Measurements from ENCODE around the gene DDX24. TPM values are rescaled to one million over a fixed set of nuclear protein-coding genes. Genes with fewer than 3 reads are reported as not detected.

Gene DDX24
- total and polyA plus RNA-seq, 2 of the 8 experiments (the other 6 are each of a cell fraction or from before 2014, with no cell fraction given), result 89.0 to 201 TPM

DNA sequence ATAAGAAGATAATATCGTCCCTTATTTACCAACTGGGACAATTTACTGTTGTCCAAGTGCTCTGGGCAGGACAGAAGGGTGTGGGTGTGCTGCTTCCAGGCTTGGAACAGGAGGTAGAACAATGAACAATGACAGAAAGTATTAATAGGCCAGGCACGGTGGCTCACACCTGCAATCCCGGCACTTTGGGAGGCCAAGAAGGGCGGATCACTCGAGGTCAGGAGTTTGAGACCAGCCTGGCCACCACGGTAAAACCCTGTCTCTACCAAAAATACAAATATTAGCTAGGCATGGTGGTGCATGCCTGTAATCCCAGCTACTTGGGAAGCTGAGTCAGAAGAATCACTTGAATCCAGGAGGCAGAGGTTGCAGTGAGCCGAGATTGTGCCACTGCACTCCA lies 32.1 kb upstream of the DDX24 start:
- Histone ChIP-seq H3K4ac (replicated peaks; ENCODE audit: insufficient read length, low read depth, low read length) (no peak overlapping the region), H2AFZ (ENCODE audit: low read length) (no peak overlapping the region), H3K56ac (replicated peaks; ENCODE audit: insufficient read length, low read depth, low read length) (no peak overlapping the region), H3K18ac (ENCODE audit: extremely low read depth, low read length) (no peak overlapping the region), H3K23ac (ENCODE audit: insufficient read length) (no peak overlapping the region), H2BK5ac (ENCODE audit: low read depth, low read length) (no peak overlapping the region), H3K4me1 (replicated peaks in 1 of 4; ENCODE audit: control insufficient read depth in 3 of 4, insufficient read depth in 4 of 4, low read length in 3 of 4) (peaks cover 0 to 5% (median under 1%) of the 10 kb centered on the region in 4 experiments; a peak in 2 of 7 replicates), H3K9ac (replicated peaks in 1 of 4; ENCODE audit: extremely low read depth in 1 of 4, low read depth in 3 of 4, low read length in 3 of 4) (no peak overlapping the region), H2BK15ac (ENCODE audit: low read length) (no peak overlapping the region), H4K20me1 (replicated peaks in 1 of 2; ENCODE audit: control insufficient read depth in 1 of 2, insufficient read depth in 2 of 2, low read length in 2 of 2) (no peaks in the 10 kb centered on the region), H2BK120ac (replicated peaks; ENCODE audit: low read depth, low read length) (no peak overlapping the region), H3K79me2 (ENCODE audit: control insufficient read depth in 1 of 2, insufficient read depth in 2 of 2, low read length in 2 of 2) (no peaks in the 10 kb centered on the region), H2AK5ac (ENCODE audit: low read depth, low read length) (no peak overlapping the region), H4K8ac (ENCODE audit: extremely low read depth, insufficient read depth, low read length) (no peak overlapping the region), H3K14ac (ENCODE audit: insufficient read length) (no peak overlapping the region), H3K79me1 (ENCODE audit: low read depth, low read length) (no peaks in the 10 kb centered on the region), H3K9me3 (ENCODE audit: insufficient read depth in 2 of 2, low read depth in 1 of 2, low read length in 1 of 2) (no peaks in the 10 kb centered on the region), H3K36me3 (ENCODE audit: control insufficient read depth in 2 of 4, insufficient read depth in 4 of 4, low read length in 3 of 4) (no peaks in the 10 kb centered on the region), H2BK12ac (ENCODE audit: low read depth, low read length) (no peak overlapping the region), H3K4me2 (ENCODE audit: insufficient read depth in 1 of 2, low read depth in 2 of 2, low read length in 2 of 2) (no peak overlapping the region), H3K27me3 (replicated peaks in 1 of 4; ENCODE audit: control insufficient read depth in 3 of 4, extremely low read depth in 1 of 4, insufficient read depth in 3 of 4, low read length in 3 of 4) (no peaks in the 10 kb centered on the region; a peak in 1 of 7 replicates), H3K4me3 (ENCODE audit: extremely low read depth in 1 of 4, insufficient read depth in 2 of 4, low read depth in 3 of 4, low read length in 4 of 4) (no peak overlapping the region), H4K91ac (replicated peaks; ENCODE audit: insufficient read length, low read length) (no peak overlapping the region), H4K5ac (ENCODE audit: insufficient read length, low read depth, low read length) (no peak overlapping the region), H3K23me2 (ENCODE audit: low read depth, low read length) (no peaks in the 10 kb centered on the region), H3K27ac (ENCODE audit: low read depth, low read length) (no peak overlapping the region), H2BK20ac (ENCODE audit: low read length) (no peak overlapping the region)
- DNase-seq (ENCODE audit: low read depth in 1 of 2, low spot score in 2 of 2) (no peak), FAIRE-seq (no peak)
- WGBS, 2 experiments (ENCODE audit: extremely low coverage in 1 of 2, insufficient coverage in 1 of 2, insufficient read length in 1 of 2, insufficient replicate concordance in 2 of 2, low coverage in 1 of 2, low lambda C conversion rate in 2 of 2, missing lambda C conversion rate in 1 of 2), result 93% methylated on average over 7 of the region's 7 CpGs; no CpG with 5 or more reads in 1 of the 2 experiments
- CTCF ChIA-PET (ENCODE audit: partially characterized antibody), result interaction anchor here (0.5 to 1.7 kb wide), 3 partner anchors 13 to 48 kb away, joined by 4 to 5 read pairs (median 4); no protein-coding TSS in a partner anchor
- POLR2A ChIA-PET (ENCODE audit: partially characterized antibody), result no interaction called here
- TF ChIP-seq RBBP5 (IDR thresholded peaks at IDR 0.05; ENCODE audit: borderline replicate concordance, low read depth, low read length) (no peak), HDAC2 (IDR thresholded peaks at IDR 0.05; ENCODE audit: borderline replicate concordance in 1 of 2, low read depth in 2 of 2, low read length in 2 of 2) (no peak), BACH1 (IDR thresholded peaks at IDR 0.05; ENCODE audit: low read length) (no peak), KDM5A (IDR thresholded peaks at IDR 0.05; ENCODE audit: low read length) (no peak), CBX8 (IDR thresholded peaks at IDR 0.05; ENCODE audit: borderline replicate concordance, low read depth, low read length) (no peak), TCF12 (IDR thresholded peaks at IDR 0.05; ENCODE audit: low read depth, low read length) (no peak), PHF8 (conservative IDR thresholded peaks at IDR 0.05; ENCODE audit: low read depth, low read length) (no peak)
